Peyer's patch (tissue), 4 donors: ENCODE measurements around the gene SLC22A1.

Experiments
- POLR2A ChIP-seq, 2 donors: fragments of 450-650 bp; IDR thresholded peaks; one replicate each; pipeline ENCODE4 v1.5.1; 2017; ENCODE audit warnings: antibody characterized with exemption in 2 of 2, mild to moderate bottlenecking in 2 of 2, moderate library complexity in 2 of 2
- TF ChIP-seq, protein P1 (sequence below), 6 experiments: fragments of 450-650 bp in 4 of 6; fragments of 200-600 bp in 2 of 6; sonication (generic) in 1 of 6; IDR thresholded peaks; one replicate each; pipeline ENCODE4 v1.5.1; 2017 to 2019; ENCODE audit warnings: antibody characterized with exemption in 6 of 6, mild to moderate bottlenecking in 3 of 6, moderate library complexity in 1 of 6

- TF ChIP-seq, protein P1, sequence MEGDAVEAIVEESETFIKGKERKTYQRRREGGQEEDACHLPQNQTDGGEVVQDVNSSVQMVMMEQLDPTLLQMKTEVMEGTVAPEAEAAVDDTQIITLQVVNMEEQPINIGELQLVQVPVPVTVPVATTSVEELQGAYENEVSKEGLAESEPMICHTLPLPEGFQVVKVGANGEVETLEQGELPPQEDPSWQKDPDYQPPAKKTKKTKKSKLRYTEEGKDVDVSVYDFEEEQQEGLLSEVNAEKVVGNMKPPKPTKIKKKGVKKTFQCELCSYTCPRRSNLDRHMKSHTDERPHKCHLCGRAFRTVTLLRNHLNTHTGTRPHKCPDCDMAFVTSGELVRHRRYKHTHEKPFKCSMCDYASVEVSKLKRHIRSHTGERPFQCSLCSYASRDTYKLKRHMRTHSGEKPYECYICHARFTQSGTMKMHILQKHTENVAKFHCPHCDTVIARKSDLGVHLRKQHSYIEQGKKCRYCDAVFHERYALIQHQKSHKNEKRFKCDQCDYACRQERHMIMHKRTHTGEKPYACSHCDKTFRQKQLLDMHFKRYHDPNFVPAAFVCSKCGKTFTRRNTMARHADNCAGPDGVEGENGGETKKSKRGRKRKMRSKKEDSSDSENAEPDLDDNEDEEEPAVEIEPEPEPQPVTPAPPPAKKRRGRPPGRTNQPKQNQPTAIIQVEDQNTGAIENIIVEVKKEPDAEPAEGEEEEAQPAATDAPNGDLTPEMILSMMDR (IDR thresholded peaks at IDR 0.05): no peak
- TF ChIP-seq POLR2A (IDR thresholded peaks at IDR 0.05): no peak
These were observed 4.5 kb upstream of the SLC22A1 start for GRCh38 chr6:160117137-160117536.
